Tibial nerve (tissue), 4 donors: ENCODE results near the gene SFMBT1.

Experiments used
- EP300 ChIP-seq, 2 donors: sonication (generic); formaldehyde crosslinking; IDR thresholded peaks; one replicate each; pipeline ENCODE4 v1.6.1; 2017; ENCODE audit warnings: antibody characterized with exemption in 2 of 2, mild to moderate bottlenecking in 1 of 2
- TF ChIP-seq, protein P1 (sequence below), 5 experiments: fragments of 200-600 bp in 3 of 5; fragments of 450-650 bp in 2 of 5; sonication (generic) in 3 of 5; IDR thresholded peaks; one replicate each; pipeline ENCODE4 v1.5.1; 2016 to 2019; ENCODE audit warnings: antibody characterized with exemption in 5 of 5, mild to moderate bottlenecking in 3 of 5, moderate library complexity in 2 of 5

DNA sequence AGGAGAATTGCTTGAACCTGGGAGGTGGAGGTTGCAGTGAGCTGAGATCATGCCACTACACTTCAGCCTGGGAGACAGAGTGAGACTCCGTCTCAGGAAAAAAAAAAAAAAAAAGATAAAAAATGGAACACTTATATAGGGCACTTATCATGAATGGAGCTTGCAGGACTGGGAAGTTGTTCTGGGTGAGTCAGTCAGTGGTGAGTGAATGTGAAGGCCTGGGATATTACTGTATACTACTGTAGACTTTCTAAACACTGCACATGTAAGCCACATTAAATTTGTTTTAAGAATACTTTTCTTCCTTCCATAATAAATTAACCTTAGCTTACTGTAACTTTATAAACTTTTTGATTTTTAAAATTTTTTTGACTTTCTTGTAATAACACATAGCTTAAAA, 59.8 kb downstream of the SFMBT1 start:
- TF ChIP-seq, protein P1, sequence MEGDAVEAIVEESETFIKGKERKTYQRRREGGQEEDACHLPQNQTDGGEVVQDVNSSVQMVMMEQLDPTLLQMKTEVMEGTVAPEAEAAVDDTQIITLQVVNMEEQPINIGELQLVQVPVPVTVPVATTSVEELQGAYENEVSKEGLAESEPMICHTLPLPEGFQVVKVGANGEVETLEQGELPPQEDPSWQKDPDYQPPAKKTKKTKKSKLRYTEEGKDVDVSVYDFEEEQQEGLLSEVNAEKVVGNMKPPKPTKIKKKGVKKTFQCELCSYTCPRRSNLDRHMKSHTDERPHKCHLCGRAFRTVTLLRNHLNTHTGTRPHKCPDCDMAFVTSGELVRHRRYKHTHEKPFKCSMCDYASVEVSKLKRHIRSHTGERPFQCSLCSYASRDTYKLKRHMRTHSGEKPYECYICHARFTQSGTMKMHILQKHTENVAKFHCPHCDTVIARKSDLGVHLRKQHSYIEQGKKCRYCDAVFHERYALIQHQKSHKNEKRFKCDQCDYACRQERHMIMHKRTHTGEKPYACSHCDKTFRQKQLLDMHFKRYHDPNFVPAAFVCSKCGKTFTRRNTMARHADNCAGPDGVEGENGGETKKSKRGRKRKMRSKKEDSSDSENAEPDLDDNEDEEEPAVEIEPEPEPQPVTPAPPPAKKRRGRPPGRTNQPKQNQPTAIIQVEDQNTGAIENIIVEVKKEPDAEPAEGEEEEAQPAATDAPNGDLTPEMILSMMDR (IDR thresholded peaks at IDR 0.05): no peak
- no peak for TF ChIP-seq EP300 (IDR thresholded peaks at IDR 0.05)
